K562 (cell line): Measurements from ENCODE around the gene SLMAP. TPM values are rescaled to one million over a fixed set of nuclear protein-coding genes. Genes with fewer than 3 reads are reported as not detected.

Experiments used
- ATAC-seq: fragments of 200-7000 bp; cut with Tn5 transposase; 3 replicates; pipeline ENCODE4 v1.9.1; 2020; ENCODE audit warnings: moderate library complexity
- BruUV-seq: library from RNA; stranded (reverse); fragments of 400-500 nt; replicated peaks from 2 replicates; lab custom pipeline; 2021; lab: Mats Ljungman, UMichigan
- CTCF ChIA-PET: fragments of 300-600 bp; formaldehyde crosslinking; extraction: SDS; loops from one replicate; lab custom pipeline; 2021; ENCODE audit warnings: low intra/inter-chr PET ratio; lab: Yijun Ruan, JAX
- POLR2A ChIA-PET: fragments of 300-600, 350-650 bp; sonication (Branson Sonifier 250); formaldehyde crosslinking; extraction: SDS; loops from one replicate; lab custom pipeline; 2021; ENCODE audit warnings: antibody characterized with exemption, inconsistent platforms; lab: Yijun Ruan, JAX
- DNase-seq, 4 experiments: peaks; one replicate each; pipeline versions ENCODE4 v3.0.0 to v3.0.0-alpha.2; 2011 to 2018; ENCODE audit warnings: low spot score in 3 of 4, mixed read lengths in 3 of 4; ENCODE audit errors: extremely low read depth in 1 of 4
- FAIRE-seq: peaks from 2 replicates; lab custom pipeline; 2011; peaks lifted over from hg19 to GRCh38; lab: Jason Lieb, UNC
- H2AFZ ChIP-seq: 2 replicates; pipeline ENCODE4 v1.6.0; 2011; ENCODE audit warnings: low read depth, low read length, control low read depth, inconsistent platforms
- H3K27ac ChIP-seq: fragments of 200-600 bp; 3 replicates; pipeline ENCODE4 v1.8.0; 2011; ENCODE audit warnings: low read depth, mild to moderate bottlenecking, control low read depth, inconsistent platforms, low read length, moderate library complexity, mixed read lengths; ENCODE audit errors: extremely low read depth
- H3K27me3 ChIP-seq, 2 experiments: fragments of 300-600 bp in 1 of 2; 2 replicates in 1 of 2; 3 replicates in 1 of 2; pipeline versions ENCODE4 v1.6.0 to v1.8.0; 2011; ENCODE audit warnings: inconsistent platforms in 2 of 2, low read length in 2 of 2, mild to moderate bottlenecking in 1 of 2, mixed read lengths in 1 of 2, moderate library complexity in 1 of 2; ENCODE audit not compliant: control insufficient read depth in 2 of 2, insufficient read depth in 2 of 2
- H3K36me3 ChIP-seq: fragments of 300-600 bp; 3 replicates; pipeline ENCODE4 v1.8.0; 2011; ENCODE audit warnings: mild to moderate bottlenecking, low read length, inconsistent platforms; ENCODE audit not compliant: control insufficient read depth, insufficient read depth
- H3K4me1 ChIP-seq, 2 experiments: fragments of 200-600 bp in 1 of 2; replicated peaks in 1 of 2; 2 replicates in 1 of 2; 3 replicates in 1 of 2; pipeline versions ENCODE4 v1.5.1 to v1.8.0; 2011; ENCODE audit warnings: inconsistent platforms in 2 of 2, low read length in 2 of 2, mild to moderate bottlenecking in 1 of 2, mixed read lengths in 1 of 2, moderate library complexity in 1 of 2; ENCODE audit not compliant: control insufficient read depth in 2 of 2, insufficient read depth in 2 of 2
- H3K4me2 ChIP-seq: 2 replicates; pipeline ENCODE4 v1.6.1; 2011; ENCODE audit warnings: low read length, control low read depth, inconsistent platforms, mixed read lengths; ENCODE audit not compliant: insufficient read depth
- H3K4me3 ChIP-seq: fragments of 200-600 bp; sonication (generic), shearing (Covaris generic); 2 replicates; pipeline ENCODE4 v1.5.1; 2016; ENCODE audit warnings: control low read depth, inconsistent platforms
- H3K79me2 ChIP-seq: fragments of 200-600 bp; 3 replicates; pipeline ENCODE4 v1.8.0; 2011; ENCODE audit warnings: low read length, inconsistent platforms; ENCODE audit not compliant: control insufficient read depth, insufficient read depth
- H3K9ac ChIP-seq, 2 experiments: 2 replicates each; pipeline versions ENCODE4 v1.6.0 to v1.6.1; 2011; ENCODE audit warnings: low read depth in 2 of 2, low read length in 2 of 2, control low read depth in 1 of 2, inconsistent platforms in 1 of 2, mild to moderate bottlenecking in 1 of 2, mixed read lengths in 1 of 2; ENCODE audit not compliant: insufficient read depth in 1 of 2
- H3K9me1 ChIP-seq: one replicate; pipeline ENCODE4 v1.6.0; 2011; ENCODE audit warnings: inconsistent platforms, mild to moderate bottlenecking, low read length, moderate library complexity; ENCODE audit not compliant: control insufficient read depth, insufficient read depth
- H3K9me3 ChIP-seq: replicated peaks from 2 replicates; pipeline ENCODE4 v1.5.1; 2011; ENCODE audit warnings: low read depth, low read length, inconsistent platforms; ENCODE audit not compliant: control insufficient read depth, insufficient read depth
- H4K20me1 ChIP-seq: replicated peaks from 2 replicates; pipeline ENCODE4 v1.6.1; 2011; ENCODE audit warnings: low read length, inconsistent platforms, mixed read lengths; ENCODE audit not compliant: control insufficient read depth, insufficient read depth
- GTF2A2 ChIP-seq: IDR thresholded peaks from 2 replicates; pipeline ENCODE4 v1.6.1; 2016; ENCODE audit warnings: mild to moderate bottlenecking, missing genetic modification characterization, missing compliant biosample characterization
- JUN ChIP-seq, 2 experiments: sonication (generic) in 1 of 2; formaldehyde crosslinking in 1 of 2; IDR thresholded peaks; 2 replicates each; pipeline versions ENCODE4 v1.6.1 to v1.8.0; 2012 to 2022; ENCODE audit warnings: borderline replicate concordance in 2 of 2, mild to moderate bottlenecking in 2 of 2, improper control_type of control experiment in 1 of 2, low read depth in 1 of 2, low read length in 1 of 2, missing genetic modification reagents in 1 of 2
- TCF7L2 ChIP-seq: fragments of 150-350 bp; IDR thresholded peaks from 2 replicates; pipeline ENCODE4 v1.6.1; 2016; ENCODE audit warnings: low read depth, mild to moderate bottlenecking, low read length, moderate library complexity
- WGBS: fragments of 100-300 bp; shearing (Covaris generic); methylation state at CpG from one replicate; pipeline ENCODE4 v1.1.6; 2016; ENCODE audit warnings: low coverage, mixed read lengths; ENCODE audit not compliant: insufficient coverage; ENCODE audit errors: missing lambda C conversion rate; 5-methylcytosine and 5-hydroxymethylcytosine counted together
- in situ Hi-C: fragments of 300-500 bp; cut with MboI; formaldehyde crosslinking; loops from 4 replicates; pipeline ENCODE4 v1.15.0; 2018; ENCODE audit warnings: inconsistent platforms, mixed read lengths
- intact Hi-C: fragments of 100-400 bp; cut with micrococcal nuclease; formaldehyde crosslinking; loops from 2 replicates; pipeline ENCODE4 v1.14.2; 2022
- polyA plus RNA-seq, 8 experiments: library from polyadenylated mRNA; depleted of rRNA in 4 of 8; stranded (reverse) in 5 of 8; unstranded in 3 of 8; fragments of >200 nt; fragmentation: Nextera tagmentation in 2 of 8; fragmentation: Illumina TruSeq in 1 of 8; extraction: Ambion mirVana in 2 of 8; extraction: Trizol in 1 of 8; gene quantifications; 2 replicates each; pipeline versions ENCODE4 v1.2.1 to v1.2.3, GENCODE V29; 2011 to 2014; ENCODE audit warnings: inconsistent platforms in 1 of 8, missing spikeins in 1 of 8
- total RNA-seq, 7 experiments: library from RNA; depleted of rRNA in 6 of 7; stranded (reverse); fragments of >200 nt in 6 of 7; fragmentation: Illumina TruSeq in 2 of 7; extraction: Trizol in 2 of 7; gene quantifications; 2 replicates each; pipeline versions ENCODE4 v1.2.1 to v1.2.3, GENCODE V29; 2011 to 2021; ENCODE audit warnings: low replicate concordance in 1 of 7
- TF ChIP-seq, protein P1 (sequence below): sonication (generic); formaldehyde crosslinking; IDR thresholded peaks from 2 replicates; pipeline ENCODE4 v1.8.1; 2023; ENCODE audit warnings: mild to moderate bottlenecking, missing genetic modification reagents

The SLMAP gene
- total and polyA plus RNA-seq, 9 of the 15 experiments (the other 6 are each of a cell fraction or from before 2014, with no cell fraction given): 12.1 to 50.7 (median 28.3) TPM

DNA sequence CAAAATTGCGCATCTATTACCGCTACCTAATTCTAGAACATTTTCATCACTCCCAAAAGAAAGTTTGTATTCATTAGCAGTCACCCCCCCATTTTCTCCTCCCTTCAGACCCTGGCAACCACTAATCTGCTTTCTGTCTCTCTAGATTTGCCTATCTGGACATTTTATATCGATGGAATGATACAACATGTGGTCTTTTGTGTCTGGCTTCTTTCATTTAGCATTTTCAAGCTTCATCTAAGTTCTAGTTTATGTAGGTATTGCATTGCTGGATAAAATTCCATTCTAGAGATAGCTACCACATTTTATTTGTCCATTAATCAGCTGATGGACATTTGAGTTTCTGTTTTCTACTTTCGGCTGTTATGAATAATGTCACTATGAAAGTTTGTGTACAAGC lies 38.4 kb downstream of the SLMAP start:
- Histone ChIP-seq H3K27me3 (no peaks in the 10 kb centered on the region), H3K79me2 (peaks cover 93% of the 10 kb centered on the region), H3K9me3 (no peaks in the 10 kb centered on the region), H3K9ac (peak overlapping the region in 1 of 2 experiments; percentile 57; a peak in 2 of 4 replicates), H3K9me1 (no peaks in the 10 kb centered on the region), H3K4me3 (no peak overlapping the region), H4K20me1 (no peaks in the 10 kb centered on the region), H3K36me3 (0 out of 3 replicates have a peak, but pooled peaks cover 5% of the 10 kb centered on the region), H3K4me2 (peak overlapping the region; percentile 32; the same call in 1 of the 2 replicates), H2AFZ (no peak overlapping the region), H3K27ac (peak overlapping the region; percentile 78), H3K4me1 (peaks cover 6 to 38% of the 10 kb centered on the region in 2 experiments; a peak in 4 of 5 replicates)
- ATAC-seq: no peak
- WGBS: 78% methylated on average over 4 of the region's 4 CpGs
- intact Hi-C loops: no loop called here
- ChIA-PET POLR2A (no interaction called here), CTCF (no interaction called here)
- TF ChIP-seq, protein P1, sequence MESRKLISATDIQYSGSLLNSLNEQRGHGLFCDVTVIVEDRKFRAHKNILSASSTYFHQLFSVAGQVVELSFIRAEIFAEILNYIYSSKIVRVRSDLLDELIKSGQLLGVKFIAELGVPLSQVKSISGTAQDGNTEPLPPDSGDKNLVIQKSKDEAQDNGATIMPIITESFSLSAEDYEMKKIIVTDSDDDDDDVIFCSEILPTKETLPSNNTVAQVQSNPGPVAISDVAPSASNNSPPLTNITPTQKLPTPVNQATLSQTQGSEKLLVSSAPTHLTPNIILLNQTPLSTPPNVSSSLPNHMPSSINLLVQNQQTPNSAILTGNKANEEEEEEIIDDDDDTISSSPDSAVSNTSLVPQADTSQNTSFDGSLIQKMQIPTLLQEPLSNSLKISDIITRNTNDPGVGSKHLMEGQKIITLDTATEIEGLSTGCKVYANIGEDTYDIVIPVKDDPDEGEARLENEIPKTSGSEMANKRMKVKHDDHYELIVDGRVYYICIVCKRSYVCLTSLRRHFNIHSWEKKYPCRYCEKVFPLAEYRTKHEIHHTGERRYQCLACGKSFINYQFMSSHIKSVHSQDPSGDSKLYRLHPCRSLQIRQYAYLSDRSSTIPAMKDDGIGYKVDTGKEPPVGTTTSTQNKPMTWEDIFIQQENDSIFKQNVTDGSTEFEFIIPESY: peak; percentile 56
- TF ChIP-seq TCF7L2 (no peak), GTF2A2 (no peak), JUN (IDR thresholded peaks at IDR 0.05; ENCODE audit: borderline replicate concordance, low read depth, low read length) (no peak), JUN (CRISPR knock-in tag; IDR thresholded peaks at IDR 0.05; ENCODE audit: borderline replicate concordance) (no peak)
- FAIRE-seq: no peak
- in situ Hi-C loops: no loop called here
- no TSS peak for BruUV-seq
- DNase-seq: no peak
